ENCODE measurements around the gene PML.
"Not testable (repeated sequence)": the region's sequence is repeated elsewhere in the genome, so short reads cannot be mapped to it uniquely, and the experiment has no call there.

Gene PML

GRCh38 chr15:73957785-73958184 is 36.7 kb upstream of the PML start:
- DNase-seq, result no peak

GRCh38 chr15:73959012-73959581 is 35.4 kb upstream of the PML start:
- no peak for DNase-seq

- DNase-seq, result no peak
These were observed 34.7 kb upstream of the PML start for GRCh38 chr15:73959801-73960200.

GRCh38 chr15:73960472-73961070 is 33.9 kb upstream of the PML start:
- DNase-seq, result not testable (repeated sequence)

- DNase-seq, result no peak
These were observed 32.1 kb upstream of the PML start for GRCh38 chr15:73962433-73962832.

- DNase-seq, result no peak
These were observed 29.8 kb upstream of the PML start for GRCh38 chr15:73964736-73965093.

GRCh38 chr15:73965094-73965757 is 29.3 kb upstream of the PML start:
- no peak for DNase-seq

- no peak for DNase-seq
These were observed 28.8 kb upstream of the PML start for GRCh38 chr15:73965758-73966113.

- DNase-seq, result no peak
These were observed 26.1 kb upstream of the PML start for GRCh38 chr15:73968461-73968860.

GRCh38 chr15:73969151-73969759 is 25.3 kb upstream of the PML start:
- no peak for DNase-seq

- DNase-seq, result peak; percentile 19
These were observed 21.4 kb upstream of the PML start for GRCh38 chr15:73972984-73973682.

GRCh38 chr15:73973683-73974200 is 20.8 kb upstream of the PML start:
- DNase-seq, result not testable (repeated sequence)

- not testable (repeated sequence) for DNase-seq
These were observed 18.9 kb upstream of the PML start for GRCh38 chr15:73975440-73976125.

GRCh38 chr15:73978896-73979295 is 15.6 kb upstream of the PML start:
- no peak for DNase-seq

GRCh38 chr15:73979636-73980035 is 14.9 kb upstream of the PML start:
- no peak for DNase-seq

GRCh38 chr15:73981761-73982221 is 12.7 kb upstream of the PML start:
- no peak for DNase-seq

GRCh38 chr15:73982222-73982962 is 12.1 kb upstream of the PML start:
- no peak for DNase-seq

- DNase-seq, result no peak
These were observed 11.2 kb upstream of the PML start for GRCh38 chr15:73983211-73983727.

- no peak for DNase-seq
These were observed 10.7 kb upstream of the PML start for GRCh38 chr15:73983773-73984172.

GRCh38 chr15:73984208-73984979 is 10.1 kb upstream of the PML start:
- DNase-seq, result no peak
